ENCODE results near the gene ZGRF1. TPM values are rescaled to one million over a fixed set of nuclear protein-coding genes. Genes with fewer than 3 reads are reported as not detected.

The ZGRF1 gene
- total and polyA plus RNA-seq, 4 donors = 10.8 to 21.8 (median 12.9) TPM

DNA sequence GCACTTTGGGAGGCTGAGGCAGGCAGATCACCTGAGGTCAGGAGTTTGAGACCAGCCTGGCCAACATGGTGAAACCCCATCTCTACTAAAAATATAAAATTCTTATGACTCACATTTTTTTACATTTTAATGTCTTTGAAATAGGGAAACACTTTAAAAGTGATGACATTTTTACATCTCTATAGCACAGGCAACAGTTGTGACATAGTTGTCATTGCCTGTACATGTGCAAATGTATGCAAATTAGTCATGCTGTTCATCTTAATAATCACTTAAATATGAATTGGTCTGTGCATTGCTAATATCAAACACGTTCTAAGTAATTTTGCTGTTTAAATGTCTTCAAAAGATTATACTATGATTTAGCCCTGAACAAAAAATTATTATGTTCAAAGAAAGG is 41.7 kb downstream of the ZGRF1 start:
- Histone ChIP-seq H3K4me1 (ENCODE audit: control insufficient read depth, insufficient read depth, low read length) (no peaks in the 10 kb centered on the region), H3K27ac (ENCODE audit: low read depth, low read length) (no peak overlapping the region), H3K9me3 (ENCODE audit: control insufficient read depth, insufficient read depth, low read length) (no peaks in the 10 kb centered on the region), H3K27me3 (ENCODE audit: control insufficient read depth, insufficient read depth, low read length) (no peaks in the 10 kb centered on the region), H3K4me3 (ENCODE audit: low read depth, low read length) (no peak overlapping the region), H3K36me3 (ENCODE audit: control insufficient read depth, insufficient read depth, low read length) (no peaks in the 10 kb centered on the region)
- DNase-seq (ENCODE audit: low read depth in 4 of 6, low spot score in 6 of 6) = no peak
- WGBS (ENCODE audit: insufficient coverage) = no CpG with 5 or more reads among the region's 1 CpG

DNA sequence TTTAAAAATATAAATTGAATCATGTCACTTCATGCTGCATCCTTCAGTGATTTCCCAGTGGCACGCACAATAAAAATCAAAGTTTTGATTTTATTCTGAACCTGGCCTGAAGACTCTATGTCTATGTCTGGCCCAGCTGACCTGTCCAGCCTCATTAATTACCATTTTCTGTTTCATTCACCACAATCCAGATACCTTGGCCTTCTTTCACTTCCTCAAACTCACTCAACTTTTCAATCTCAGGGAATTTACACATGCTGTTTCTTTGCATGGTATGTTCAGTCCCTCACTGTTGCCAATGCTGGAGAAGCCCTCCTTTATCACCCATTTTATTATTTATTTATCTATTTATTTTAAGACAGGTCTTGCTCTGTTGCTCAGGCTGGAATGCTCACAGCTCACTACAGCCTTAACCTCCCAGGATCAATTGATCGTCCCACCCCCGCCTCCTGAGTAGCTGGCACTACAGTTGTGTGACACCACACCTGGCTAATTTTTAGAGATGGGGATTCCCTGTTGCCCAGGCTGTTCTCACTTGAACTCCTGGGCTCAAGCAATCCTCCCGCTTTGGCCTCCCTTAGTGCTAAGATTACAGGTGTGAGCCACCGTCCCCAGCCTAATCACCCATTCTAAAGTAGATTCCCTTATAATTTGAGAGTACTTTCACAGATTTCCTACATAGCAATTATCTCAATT is 43.1 kb downstream of the ZGRF1 start:
- Histone ChIP-seq H3K36me3 (ENCODE audit: control insufficient read depth, insufficient read depth, low read length) (no peaks in the 10 kb centered on the region), H3K9me3 (ENCODE audit: control insufficient read depth, insufficient read depth, low read length) (no peaks in the 10 kb centered on the region), H3K27me3 (ENCODE audit: control insufficient read depth, insufficient read depth, low read length) (no peaks in the 10 kb centered on the region), H3K4me1 (ENCODE audit: control insufficient read depth, insufficient read depth, low read length) (no peaks in the 10 kb centered on the region), H3K27ac (ENCODE audit: low read depth, low read length) (no peak overlapping the region), H3K4me3 (ENCODE audit: low read depth, low read length) (no peak overlapping the region)
- 100% methylated on average over 1 of the region's 5 CpGs for WGBS (ENCODE audit: insufficient coverage)
- no peak for DNase-seq (ENCODE audit: low read depth in 4 of 6, low spot score in 6 of 6)

DNA sequence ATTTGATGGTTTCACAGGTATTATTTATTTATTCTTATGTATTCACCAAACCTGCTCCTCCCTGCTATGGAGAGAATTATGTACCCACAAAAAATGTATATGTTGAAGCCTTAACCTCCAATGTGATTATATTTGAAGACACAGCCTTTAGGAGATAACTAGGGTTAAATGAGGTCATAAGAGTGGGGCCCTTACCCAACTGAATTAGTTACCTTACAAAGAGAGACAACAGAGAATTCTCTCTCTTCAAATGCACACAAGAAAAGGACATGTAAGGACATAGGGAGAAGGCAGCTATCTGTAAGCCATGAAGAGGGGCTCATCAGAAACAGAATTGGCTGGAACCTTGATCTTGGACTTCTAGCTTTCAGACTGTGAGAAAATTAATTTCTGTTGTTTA is 44.0 kb downstream of the ZGRF1 start:
- no peak overlapping the region for H3K4me3 ChIP-seq (ENCODE audit: low read depth, low read length)
- no peak overlapping the region for H3K27ac ChIP-seq (ENCODE audit: low read depth, low read length)
- H3K36me3 ChIP-seq (ENCODE audit: control insufficient read depth, insufficient read depth, low read length) = no peaks in the 10 kb centered on the region
- H3K9me3 ChIP-seq (ENCODE audit: control insufficient read depth, insufficient read depth, low read length) = no peaks in the 10 kb centered on the region
- H3K27me3 ChIP-seq (ENCODE audit: control insufficient read depth, insufficient read depth, low read length) = no peaks in the 10 kb centered on the region
- H3K4me1 ChIP-seq (ENCODE audit: control insufficient read depth, insufficient read depth, low read length) = no peaks in the 10 kb centered on the region
- no peak for DNase-seq (ENCODE audit: low read depth in 4 of 6, low spot score in 6 of 6)

DNA sequence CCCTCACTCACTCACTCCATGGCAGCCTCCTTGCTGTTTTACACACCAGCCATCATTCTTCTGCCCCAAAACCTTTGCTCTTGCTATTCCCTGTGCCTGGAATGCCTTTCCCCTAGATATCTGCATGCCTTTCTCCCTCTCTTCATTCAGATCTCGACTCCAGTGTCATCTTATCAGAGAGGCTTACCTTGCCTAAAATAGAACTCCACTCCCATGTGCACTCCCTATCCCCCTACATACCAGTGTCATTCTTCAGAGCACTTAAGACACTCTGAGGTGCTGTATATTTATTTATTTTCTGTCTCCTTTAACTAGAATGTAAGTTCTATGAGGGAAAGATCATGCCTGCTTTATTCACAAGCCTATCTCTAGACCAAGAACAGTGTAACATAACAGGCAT is 45.1 kb downstream of the ZGRF1 start:
- 88% methylated on average over 1 of the region's 1 CpG for WGBS (ENCODE audit: insufficient coverage)
- no peak overlapping the region for H3K27ac ChIP-seq (ENCODE audit: low read depth, low read length)
- H3K9me3 ChIP-seq (ENCODE audit: control insufficient read depth, insufficient read depth, low read length) = no peaks in the 10 kb centered on the region
- no peaks in the 10 kb centered on the region for H3K36me3 ChIP-seq (ENCODE audit: control insufficient read depth, insufficient read depth, low read length)
- H3K4me3 ChIP-seq (ENCODE audit: low read depth, low read length) = no peak overlapping the region
- H3K4me1 ChIP-seq (ENCODE audit: control insufficient read depth, insufficient read depth, low read length) = no peaks in the 10 kb centered on the region
- no peak for DNase-seq (ENCODE audit: low read depth in 4 of 6, low spot score in 6 of 6)
- no peaks in the 10 kb centered on the region for H3K27me3 ChIP-seq (ENCODE audit: control insufficient read depth, insufficient read depth, low read length)

DNA sequence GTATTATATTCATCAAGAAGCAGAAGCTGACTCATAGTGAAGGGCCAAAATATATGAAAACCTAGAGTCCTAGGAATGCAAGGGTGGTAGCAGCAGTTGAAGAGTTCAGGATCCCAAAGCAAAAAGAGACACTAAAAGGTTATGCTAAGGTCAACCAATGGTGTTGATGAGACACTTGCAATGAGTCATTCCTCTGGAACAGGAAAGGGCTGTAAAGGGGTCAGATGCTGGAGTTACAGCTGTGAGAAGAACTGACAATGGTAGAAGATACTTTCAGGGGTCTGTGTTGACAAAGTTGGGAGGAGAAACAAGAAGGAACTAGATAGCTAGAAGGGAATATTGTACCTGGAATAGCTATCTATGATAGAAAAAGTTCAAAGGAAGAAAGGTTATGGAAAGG is 47.5 kb downstream of the ZGRF1 start:
- Histone ChIP-seq H3K4me1 (ENCODE audit: control insufficient read depth, insufficient read depth, low read length) (no peaks in the 10 kb centered on the region), H3K4me3 (ENCODE audit: low read depth, low read length) (no peak overlapping the region), H3K9me3 (ENCODE audit: control insufficient read depth, insufficient read depth, low read length) (no peaks in the 10 kb centered on the region), H3K36me3 (ENCODE audit: control insufficient read depth, insufficient read depth, low read length) (no peaks in the 10 kb centered on the region), H3K27ac (ENCODE audit: low read depth, low read length) (no peak overlapping the region), H3K27me3 (ENCODE audit: control insufficient read depth, insufficient read depth, low read length) (no peaks in the 10 kb centered on the region)
- DNase-seq (ENCODE audit: low read depth in 4 of 6, low spot score in 6 of 6) = no peak

DNA sequence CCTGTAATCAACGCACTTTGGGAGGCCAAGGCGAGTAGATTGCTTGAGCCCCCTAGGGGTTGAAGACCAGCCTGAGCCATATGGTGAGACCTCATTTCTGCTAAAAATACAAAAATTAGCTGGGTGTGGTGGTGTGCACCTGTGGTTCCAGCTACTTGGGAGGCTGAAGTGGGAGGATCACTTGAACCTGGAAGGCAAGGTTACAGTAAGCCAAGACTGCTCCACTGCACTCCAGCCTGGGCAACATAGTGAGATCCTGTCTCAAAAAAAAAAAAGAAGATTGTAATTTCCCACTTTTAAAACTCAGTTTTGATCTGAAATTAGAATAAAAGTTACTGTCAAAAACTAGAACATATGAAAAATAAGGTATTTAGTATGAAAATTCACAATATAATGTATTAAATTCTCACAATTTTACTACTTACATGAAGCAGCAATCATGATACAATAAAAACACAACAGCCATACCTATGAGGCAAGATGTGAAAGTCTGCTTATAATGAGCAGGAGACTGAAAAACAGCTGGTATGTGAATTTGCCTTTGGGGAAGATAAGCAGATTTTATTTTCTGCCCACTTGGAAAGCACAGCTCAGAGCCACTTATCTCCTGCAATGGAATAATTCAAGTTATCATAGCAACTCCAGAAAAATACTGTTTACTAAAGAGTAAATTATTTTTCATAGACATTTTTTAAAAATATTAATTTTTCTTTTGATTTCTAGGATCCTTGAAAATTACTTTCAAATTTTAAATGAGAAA is 50.6 kb downstream of the ZGRF1 start:
- no peaks in the 10 kb centered on the region for H3K27me3 ChIP-seq (ENCODE audit: control insufficient read depth, insufficient read depth, low read length)
- no peak overlapping the region for H3K27ac ChIP-seq (ENCODE audit: low read depth, low read length)
- no peak overlapping the region for H3K4me3 ChIP-seq (ENCODE audit: low read depth, low read length)
- no peaks in the 10 kb centered on the region for H3K9me3 ChIP-seq (ENCODE audit: control insufficient read depth, insufficient read depth, low read length)
- WGBS (ENCODE audit: insufficient coverage) = no CpG with 5 or more reads among the region's 2 CpGs
- peaks cover 7% of the 10 kb centered on the region for H3K36me3 ChIP-seq (ENCODE audit: control insufficient read depth, insufficient read depth, low read length)
- H3K4me1 ChIP-seq (ENCODE audit: control insufficient read depth, insufficient read depth, low read length) = no peaks in the 10 kb centered on the region
- DNase-seq (ENCODE audit: low read depth in 4 of 6, low spot score in 6 of 6) = no peak

DNA sequence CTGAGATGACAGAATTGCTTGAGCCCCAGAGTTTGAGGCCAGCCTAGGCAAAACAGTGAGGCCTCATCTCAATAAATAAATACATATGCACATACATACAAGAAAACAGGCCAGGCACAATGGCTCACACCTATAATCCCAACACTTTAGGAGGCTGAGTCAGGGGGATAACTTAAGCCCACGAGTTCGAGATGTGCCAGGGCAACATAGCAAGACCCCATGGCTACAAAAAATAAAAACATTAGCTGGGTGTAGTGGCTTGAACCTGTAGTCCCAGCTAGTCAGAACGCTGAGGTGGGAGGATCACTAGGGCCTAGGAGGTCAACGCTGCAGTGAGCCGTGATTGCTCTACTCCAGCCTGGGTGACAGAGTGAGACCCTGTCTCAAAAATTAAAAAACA is 69.2 kb downstream of the ZGRF1 start:
- no peak for DNase-seq (ENCODE audit: low read depth in 4 of 6, low spot score in 6 of 6)
- H3K4me1 ChIP-seq (ENCODE audit: control insufficient read depth, insufficient read depth, low read length) = no peaks in the 10 kb centered on the region
- H3K9me3 ChIP-seq (ENCODE audit: control insufficient read depth, insufficient read depth, low read length) = peaks cover 2% of the 10 kb centered on the region
- WGBS (ENCODE audit: insufficient coverage) = 100% methylated on average over 1 of the region's 5 CpGs
- peaks cover 3% of the 10 kb centered on the region for H3K36me3 ChIP-seq (ENCODE audit: control insufficient read depth, insufficient read depth, low read length)
- no peak overlapping the region for H3K27ac ChIP-seq (ENCODE audit: low read depth, low read length)
- H3K4me3 ChIP-seq (ENCODE audit: low read depth, low read length) = no peak overlapping the region
- H3K27me3 ChIP-seq (ENCODE audit: control insufficient read depth, insufficient read depth, low read length) = no peaks in the 10 kb centered on the region

DNA sequence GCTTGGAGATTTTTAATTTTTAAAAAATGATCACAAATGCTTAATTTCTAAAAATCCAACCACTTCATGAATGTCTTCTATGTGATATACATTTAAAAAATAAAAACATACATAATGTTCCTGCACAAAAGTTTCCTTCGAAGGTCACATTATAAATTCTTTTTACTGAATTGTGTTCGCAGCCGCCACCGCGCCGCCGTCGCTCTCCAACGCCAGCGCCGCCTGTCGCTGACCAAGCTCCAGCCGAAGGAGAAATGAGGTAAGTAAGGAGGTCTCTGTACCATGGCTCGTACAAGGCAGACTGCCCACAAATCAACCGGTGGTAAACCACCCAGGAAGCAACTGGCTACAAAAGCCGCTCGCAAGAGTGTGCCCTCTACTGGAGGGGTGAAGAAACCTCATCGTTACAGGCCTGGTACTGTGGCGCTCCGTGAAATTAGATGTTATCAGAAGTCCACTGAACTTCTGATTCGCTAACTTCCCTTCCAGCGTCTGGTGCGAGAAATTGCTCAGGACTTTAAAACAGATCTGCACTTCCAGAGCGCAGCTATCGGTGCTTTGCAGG is 71.9 kb downstream of the ZGRF1 start:
- 98% methylated on average over 14 of the region's 25 CpGs for WGBS (ENCODE audit: insufficient coverage)
- Histone ChIP-seq H3K36me3 (ENCODE audit: control insufficient read depth, insufficient read depth, low read length) (peaks cover 3% of the 10 kb centered on the region), H3K4me3 (ENCODE audit: low read depth, low read length) (no peak overlapping the region), H3K27me3 (ENCODE audit: control insufficient read depth, insufficient read depth, low read length) (no peaks in the 10 kb centered on the region), H3K4me1 (ENCODE audit: control insufficient read depth, insufficient read depth, low read length) (no peaks in the 10 kb centered on the region), H3K9me3 (ENCODE audit: control insufficient read depth, insufficient read depth, low read length) (peaks cover 2% of the 10 kb centered on the region), H3K27ac (ENCODE audit: low read depth, low read length) (no peak overlapping the region)
- no peak for DNase-seq (ENCODE audit: low read depth in 4 of 6, low spot score in 6 of 6)

DNA sequence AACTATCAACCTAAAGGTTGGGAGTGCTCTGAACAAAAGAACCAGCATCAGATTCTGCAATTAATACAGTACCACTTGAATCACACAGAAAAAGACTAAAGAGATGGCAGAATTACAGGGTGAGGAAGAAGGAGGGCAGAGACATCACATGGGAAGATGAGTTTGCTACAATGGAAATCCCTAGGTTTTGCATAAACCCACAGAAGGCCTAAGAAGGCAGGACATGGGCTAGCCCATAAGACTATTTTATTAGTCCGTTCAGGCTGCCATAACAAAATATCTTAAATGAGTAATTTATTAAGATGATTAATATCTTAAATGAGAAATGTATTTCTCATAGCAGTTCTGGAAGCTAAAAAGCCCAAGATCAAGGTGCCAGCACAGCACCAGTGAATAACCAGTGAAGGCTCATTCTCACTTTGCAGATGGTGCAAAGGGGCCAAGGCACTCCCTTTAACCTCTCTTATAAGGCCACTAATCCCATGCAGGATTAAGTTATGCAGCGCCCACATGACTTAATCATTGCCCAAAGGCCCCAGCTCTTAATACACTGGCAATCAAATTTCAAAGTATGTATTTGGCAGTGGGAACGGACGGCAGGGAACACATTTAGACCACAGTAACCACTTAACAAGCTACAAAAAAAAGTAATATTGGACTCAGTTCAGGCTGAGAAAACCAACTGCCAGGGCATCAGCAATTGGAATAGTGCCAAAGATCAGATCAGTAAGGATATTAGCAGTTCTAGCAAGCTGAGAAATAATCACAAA is 73.1 kb downstream of the ZGRF1 start:
- H3K27ac ChIP-seq (ENCODE audit: low read depth, low read length) = no peak overlapping the region
- no peak overlapping the region for H3K4me3 ChIP-seq (ENCODE audit: low read depth, low read length)
- H3K9me3 ChIP-seq (ENCODE audit: control insufficient read depth, insufficient read depth, low read length) = peaks cover 2% of the 10 kb centered on the region
- H3K27me3 ChIP-seq (ENCODE audit: control insufficient read depth, insufficient read depth, low read length) = no peaks in the 10 kb centered on the region
- no peaks in the 10 kb centered on the region for H3K4me1 ChIP-seq (ENCODE audit: control insufficient read depth, insufficient read depth, low read length)
- DNase-seq (ENCODE audit: low read depth in 4 of 6, low spot score in 6 of 6) = peak in 1 of 6 donors; percentile 51
- no CpG with 5 or more reads among the region's 4 CpGs for WGBS (ENCODE audit: insufficient coverage)
- H3K36me3 ChIP-seq (ENCODE audit: control insufficient read depth, insufficient read depth, low read length) = peaks cover 3% of the 10 kb centered on the region
